NT2/D1 (cell line): ENCODE data around the gene PRODH.

Experiments used
- SUZ12 ChIP-seq: IDR thresholded peaks from 2 replicates; pipeline ENCODE4 v1.6.1; 2011; ENCODE audit not compliant: insufficient read length, insufficient read depth; ENCODE audit errors: extremely low read depth
- YY1 ChIP-seq: IDR thresholded peaks from 2 replicates; pipeline ENCODE4 v1.6.1; 2011; ENCODE audit not compliant: insufficient read length, insufficient read depth
- ZNF274 ChIP-seq: IDR thresholded peaks from 2 replicates; pipeline ENCODE4 v1.6.1; 2011; ENCODE audit warnings: mild to moderate bottlenecking, low read depth, low read length

- no peak for TF ChIP-seq SUZ12
- no peak for TF ChIP-seq YY1
- no peak for TF ChIP-seq ZNF274
Observed at GRCh38 chr22:18947905-18948304, 11.8 kb upstream of the PRODH start.
